GM15510 (cell line): ENCODE data around the gene KCNG2.

ENCODE experiments used
- POLR2A ChIP-seq: IDR thresholded peaks from 3 replicates; pipeline ENCODE4 v1.6.1; 2011; ENCODE audit warnings: borderline replicate concordance; ENCODE audit not compliant: insufficient read length; ENCODE audit errors: extremely low read depth

Gene KCNG2

GRCh38 chr18:79764131-79764530 lies 33.6 kb upstream of the KCNG2 start:
- no peak for TF ChIP-seq POLR2A

GRCh38 chr18:79765491-79766245 lies 32.1 kb upstream of the KCNG2 start:
- TF ChIP-seq POLR2A = no peak

GRCh38 chr18:79766308-79766707 lies 31.4 kb upstream of the KCNG2 start:
- no peak for TF ChIP-seq POLR2A

- TF ChIP-seq POLR2A = no peak
These were observed 29.0 kb upstream of the KCNG2 start for GRCh38 chr18:79768745-79769144.

- TF ChIP-seq POLR2A = no peak
These were observed 27.8 kb upstream of the KCNG2 start for GRCh38 chr18:79769698-79770500.

GRCh38 chr18:79770501-79770815 lies 27.3 kb upstream of the KCNG2 start:
- TF ChIP-seq POLR2A = no peak

- TF ChIP-seq POLR2A = no peak
These were observed 26.9 kb upstream of the KCNG2 start for GRCh38 chr18:79770826-79771225.

- no peak for TF ChIP-seq POLR2A
These were observed 26.2 kb upstream of the KCNG2 start for GRCh38 chr18:79771446-79772107.

- TF ChIP-seq POLR2A = no peak
These were observed 25.5 kb upstream of the KCNG2 start for GRCh38 chr18:79772108-79772864.

- TF ChIP-seq POLR2A = no peak
These were observed 24.7 kb upstream of the KCNG2 start for GRCh38 chr18:79772865-79773696.

GRCh38 chr18:79774111-79774510 lies 23.6 kb upstream of the KCNG2 start:
- TF ChIP-seq POLR2A = no peak

GRCh38 chr18:79775441-79776221 lies 22.1 kb upstream of the KCNG2 start:
- TF ChIP-seq POLR2A = no peak

GRCh38 chr18:79776674-79777073 lies 21.1 kb upstream of the KCNG2 start:
- no peak for TF ChIP-seq POLR2A
